Neuronal stem cell (in vitro differentiated cells): ENCODE results near the gene SLC25A11.
A peak's percentile ranks its signal among the peaks of the same experiment; 100 is the strongest.

ENCODE experiments used
- DNase-seq: peaks from one replicate; pipeline ENCODE4 v3.0.0-alpha.2; 2013; ENCODE audit warnings: low spot score
- H2AFZ ChIP-seq: one replicate; pipeline ENCODE4 v1.6.1; 2013; ENCODE audit warnings: mild to moderate bottlenecking, low read length, inconsistent platforms
- H2AK5ac ChIP-seq: 2 replicates; pipeline ENCODE4 v1.6.1; 2013; ENCODE audit warnings: low read depth, mild to moderate bottlenecking, inconsistent platforms, low read length, moderate library complexity, mixed read lengths
- H2BK120ac ChIP-seq: 2 replicates; pipeline ENCODE4 v1.6.1; 2013; ENCODE audit warnings: low read depth, mild to moderate bottlenecking, inconsistent platforms, low read length, moderate library complexity, mixed read lengths
- H2BK12ac ChIP-seq: one replicate; pipeline ENCODE4 v1.6.1; 2013; ENCODE audit warnings: low read length, inconsistent platforms
- H2BK15ac ChIP-seq: 2 replicates; pipeline ENCODE4 v1.6.1; 2013; ENCODE audit warnings: mild to moderate bottlenecking, low read length, inconsistent platforms, mixed read lengths
- H2BK5ac ChIP-seq: one replicate; pipeline ENCODE4 v1.6.1; 2013; ENCODE audit warnings: inconsistent platforms, mild to moderate bottlenecking, low read length, moderate library complexity
- H3K14ac ChIP-seq: one replicate; pipeline ENCODE4 v1.6.1; 2013; ENCODE audit warnings: low read length, inconsistent platforms
- H3K18ac ChIP-seq: 2 replicates; pipeline ENCODE4 v1.6.1; 2013; ENCODE audit warnings: low read length, inconsistent platforms
- H3K23ac ChIP-seq: 2 replicates; pipeline ENCODE4 v1.6.1; 2013; ENCODE audit warnings: low read depth, mild to moderate bottlenecking, mixed read lengths, low read length, inconsistent platforms; ENCODE audit not compliant: poor library complexity
- H3K27ac ChIP-seq: replicated peaks from 3 replicates; pipeline ENCODE4 v1.5.1; 2013; ENCODE audit warnings: low read length, inconsistent platforms
- H3K27me3 ChIP-seq, 3 experiments: 2 replicates each; pipeline ENCODE4 v1.6.1; 2013; ENCODE audit warnings: low read length in 3 of 3, mild to moderate bottlenecking in 2 of 3, inconsistent platforms in 1 of 3, low read depth in 1 of 3, mixed read lengths in 1 of 3, moderate library complexity in 1 of 3; ENCODE audit not compliant: control insufficient read depth in 3 of 3, insufficient read depth in 3 of 3
- H3K36me3 ChIP-seq, 2 donors: replicated peaks in 1 of 2; 2 replicates each; pipeline ENCODE4 v1.6.1; 2013; ENCODE audit warnings: low read length in 2 of 2; ENCODE audit not compliant: control insufficient read depth in 2 of 2, insufficient read depth in 2 of 2
- H3K4ac ChIP-seq: 2 replicates; pipeline ENCODE4 v1.6.1; 2013; ENCODE audit warnings: inconsistent platforms, mild to moderate bottlenecking, low read length, moderate library complexity
- H3K4me1 ChIP-seq, 2 donors: 1 replicate in 1 of 2; 2 replicates in 1 of 2; pipeline ENCODE4 v1.6.1; 2013; ENCODE audit warnings: low read length in 2 of 2, low read depth in 1 of 2; ENCODE audit not compliant: control insufficient read depth in 2 of 2, insufficient read depth in 1 of 2
- H3K4me2 ChIP-seq: one replicate; pipeline ENCODE4 v1.6.1; 2013; ENCODE audit warnings: mild to moderate bottlenecking, low read length, inconsistent platforms; ENCODE audit not compliant: insufficient read depth, poor library complexity, severe bottlenecking
- H3K4me3 ChIP-seq, 2 donors: 2 replicates each; pipeline ENCODE4 v1.5.1; 2013; ENCODE audit warnings: low read length in 2 of 2, mild to moderate bottlenecking in 2 of 2, inconsistent platforms in 1 of 2, moderate library complexity in 1 of 2
- H3K79me1 ChIP-seq: one replicate; pipeline ENCODE4 v1.6.1; 2013; ENCODE audit warnings: low read depth, mild to moderate bottlenecking, inconsistent platforms, low read length, moderate library complexity
- H3K9ac ChIP-seq: one replicate; pipeline ENCODE4 v1.6.1; 2013; ENCODE audit warnings: mild to moderate bottlenecking, low read depth, low read length, inconsistent platforms; ENCODE audit not compliant: poor library complexity
- H3K9me3 ChIP-seq, 2 donors: replicated peaks in 1 of 2; 2 replicates each; pipeline versions ENCODE3 to v1.6.1; 2013; ENCODE audit warnings: low read length in 2 of 2, mild to moderate bottlenecking in 2 of 2, inconsistent platforms in 1 of 2, low read depth in 1 of 2, mixed read lengths in 1 of 2, moderate library complexity in 1 of 2; ENCODE audit not compliant: control insufficient read depth in 2 of 2, insufficient read depth in 1 of 2
- H4K8ac ChIP-seq: one replicate; pipeline ENCODE4 v1.6.1; 2013; ENCODE audit warnings: low read depth, mild to moderate bottlenecking, inconsistent platforms, low read length, moderate library complexity
- H4K91ac ChIP-seq: one replicate; pipeline ENCODE4 v1.6.1; 2013; ENCODE audit warnings: low read length, low read depth, mild to moderate bottlenecking, inconsistent platforms; ENCODE audit not compliant: poor library complexity
- WGBS, 2 donors: extraction: QIAGEN DNeasy Blood & Tissue Kit; methylation state at CpG; one replicate each; pipeline ENCODE4 v1.1.7; 2013; ENCODE audit warnings: missing lambda C conversion rate in 2 of 2, mixed read lengths in 1 of 2; ENCODE audit not compliant: insufficient read length in 2 of 2, insufficient replicate concordance in 1 of 2; ENCODE audit errors: extremely low coverage in 2 of 2; 5-methylcytosine and 5-hydroxymethylcytosine counted together

The SLC25A11 gene

GRCh38 chr17:4986403-4986802, 46.6 kb upstream of the SLC25A11 start:
- H3K4me2 ChIP-seq = peak overlapping the region; percentile 85
- H2BK15ac ChIP-seq = no peak overlapping the region
- no peak overlapping the region for H3K23ac ChIP-seq
- peaks cover 0 to 46% (median 7%) of the 10 kb centered on the region in 3 experiments for H3K27me3 ChIP-seq
- peak overlapping the region; percentile 83 for H2AFZ ChIP-seq
- no peak overlapping the region for H4K91ac ChIP-seq
- no peaks in the 10 kb centered on the region for H3K36me3 ChIP-seq
- H3K18ac ChIP-seq = no peak overlapping the region
- no peak overlapping the region for H3K4ac ChIP-seq
- H2BK12ac ChIP-seq = no peak overlapping the region
- no peak overlapping the region for H2AK5ac ChIP-seq
- H3K27ac ChIP-seq = no peak overlapping the region
- H3K4me3 ChIP-seq = no peak overlapping the region
- peak overlapping the region; percentile 73 for H2BK5ac ChIP-seq
- H3K14ac ChIP-seq = no peak overlapping the region
- no peaks in the 10 kb centered on the region for H3K9me3 ChIP-seq
- DNase-seq = no peak
- no CpG with 5 or more reads among the region's 5 CpGs for WGBS, 2 donors
- H2BK120ac ChIP-seq = no peak overlapping the region
- no peak overlapping the region for H4K8ac ChIP-seq
- peak overlapping the region; percentile 9 for H3K9ac ChIP-seq
- H3K4me1 ChIP-seq = peaks cover 0 to 8% of the 10 kb centered on the region in 2 donors
- H3K79me1 ChIP-seq = no peaks in the 10 kb centered on the region

DNA sequence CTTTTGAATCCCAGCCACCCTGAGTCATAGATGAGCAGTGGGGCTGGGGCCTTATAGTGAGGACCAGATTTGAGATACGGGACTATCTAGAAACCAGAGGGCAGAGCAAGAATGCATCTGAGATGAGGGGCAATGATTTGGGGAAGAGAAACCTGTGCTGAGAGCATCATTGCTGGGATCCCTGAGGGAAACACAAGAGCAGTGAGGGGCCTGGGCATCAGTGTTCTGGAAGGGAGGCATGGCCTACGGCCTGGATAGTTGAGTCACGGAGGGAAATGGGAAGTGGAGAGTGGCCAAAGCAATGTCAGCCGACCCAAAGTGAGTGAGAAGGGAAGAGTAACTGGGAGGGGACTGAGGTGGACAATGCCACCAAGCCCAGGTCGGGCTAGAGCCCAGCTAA, 42.5 kb upstream of the SLC25A11 start:
- Histone ChIP-seq H4K91ac (no peak overlapping the region), H3K4ac (no peak overlapping the region), H3K4me3 (no peak overlapping the region), H2AK5ac (no peak overlapping the region), H3K4me2 (no peak overlapping the region), H3K27ac (no peak overlapping the region), H3K4me1 (peaks cover 3 to 6% of the 10 kb centered on the region in 2 donors), H2AFZ (no peak overlapping the region), H3K79me1 (no peaks in the 10 kb centered on the region), H3K9ac (no peak overlapping the region), H2BK15ac (no peak overlapping the region), H3K27me3 (peaks cover 0 to 15% (median 2%) of the 10 kb centered on the region in 3 experiments), H3K36me3 (peaks cover 0 to 2% of the 10 kb centered on the region in 2 donors), H2BK12ac (no peak overlapping the region), H2BK5ac (no peak overlapping the region), H3K23ac (no peak overlapping the region), H3K14ac (no peak overlapping the region), H3K18ac (no peak overlapping the region), H3K9me3 (no peaks in the 10 kb centered on the region), H2BK120ac (no peak overlapping the region), H4K8ac (no peak overlapping the region)
- WGBS, 2 donors = no CpG with 5 or more reads among the region's 5 CpGs
- no peak for DNase-seq

DNA sequence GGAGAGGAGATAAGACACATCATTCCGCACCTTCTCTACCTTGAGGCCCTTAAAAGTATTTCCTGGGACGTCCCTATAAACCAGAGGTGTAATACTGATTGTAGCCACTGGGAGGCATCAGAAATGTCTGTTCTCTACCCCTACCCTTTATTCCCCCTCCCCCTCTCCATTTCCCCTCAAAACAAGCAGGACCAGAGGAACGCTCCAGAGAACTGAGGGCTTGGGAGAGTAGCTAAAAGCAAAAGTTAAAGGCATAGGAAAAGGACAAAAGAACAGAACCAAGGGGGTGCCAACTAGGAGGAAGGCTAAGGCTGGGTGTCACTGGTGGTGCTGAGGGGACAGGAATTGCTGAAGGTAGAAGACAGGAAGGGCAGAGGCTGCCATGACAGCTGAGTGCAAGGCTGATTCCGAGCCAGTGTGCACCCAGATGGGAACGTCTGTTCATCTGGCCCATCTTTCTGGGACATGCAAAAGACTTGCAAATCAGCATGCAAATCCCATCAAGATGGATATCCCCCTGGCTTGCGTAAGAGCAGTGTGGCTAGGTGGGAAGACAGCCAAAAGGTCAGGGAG, 40.9 kb upstream of the SLC25A11 start:
- Histone ChIP-seq H3K4me2 (no peak overlapping the region), H3K23ac (no peak overlapping the region), H2AK5ac (no peak overlapping the region), H2BK15ac (no peak overlapping the region), H3K27ac (no peak overlapping the region), H4K91ac (no peak overlapping the region), H2BK120ac (no peak overlapping the region), H3K79me1 (no peaks in the 10 kb centered on the region), H3K14ac (no peak overlapping the region), H3K4me3 (no peak overlapping the region), H2BK12ac (peak overlapping the region; percentile 24), H3K4ac (no peak overlapping the region), H3K9me3 (no peaks in the 10 kb centered on the region), H3K18ac (peak overlapping the region; percentile 22), H3K9ac (peak overlapping the region; percentile 14), H3K4me1 (peaks cover 3% of the 10 kb centered on the region in 2 donors), H4K8ac (no peak overlapping the region), H3K27me3 (peaks cover 0 to 3% (median 0%) of the 10 kb centered on the region in 3 experiments), H2BK5ac (no peak overlapping the region), H2AFZ (peak overlapping the region; percentile 83), H3K36me3 (peaks cover 0 to 2% of the 10 kb centered on the region in 2 donors)
- DNase-seq = peak; percentile 72
- WGBS, 2 donors = no CpG with 5 or more reads among the region's 6 CpGs

DNA sequence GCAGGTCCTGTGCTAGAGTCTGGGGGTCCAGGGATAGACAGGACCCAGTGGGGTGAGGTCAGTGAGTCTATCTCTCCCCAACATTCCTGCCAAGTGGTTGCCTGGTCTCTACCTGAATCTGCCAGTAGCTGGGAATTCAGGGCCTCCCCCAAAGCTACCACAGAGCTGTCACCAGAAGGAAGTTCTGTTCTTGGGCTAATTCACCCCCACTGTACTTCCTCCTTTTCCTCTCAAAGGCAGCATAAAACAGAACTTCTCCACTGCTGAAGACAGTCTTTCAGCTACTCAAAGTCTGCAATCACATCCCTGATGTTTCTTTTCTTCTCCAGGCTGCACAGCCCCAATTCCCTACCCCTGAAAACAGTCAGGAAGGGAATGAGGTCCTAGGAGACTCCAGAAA, 38.9 kb upstream of the SLC25A11 start:
- Histone ChIP-seq H3K14ac (no peak overlapping the region), H3K4ac (no peak overlapping the region), H3K23ac (no peak overlapping the region), H3K79me1 (no peaks in the 10 kb centered on the region), H2BK12ac (no peak overlapping the region), H2BK5ac (no peak overlapping the region), H3K9me3 (peaks cover 0 to 1% of the 10 kb centered on the region in 2 donors), H3K4me1 (peaks cover 3% of the 10 kb centered on the region in 2 donors), H4K91ac (no peak overlapping the region), H2BK15ac (no peak overlapping the region), H2BK120ac (no peak overlapping the region), H3K18ac (no peak overlapping the region), H3K9ac (no peak overlapping the region), H4K8ac (no peak overlapping the region), H2AFZ (no peak overlapping the region), H3K27ac (no peak overlapping the region), H3K27me3 (no peaks in the 10 kb centered on the region), H2AK5ac (no peak overlapping the region), H3K4me3 (no peak overlapping the region), H3K4me2 (no peak overlapping the region), H3K36me3 (peaks cover 0 to 5% of the 10 kb centered on the region in 2 donors)
- DNase-seq = no peak
